Superior temporal gyrus (tissue), 1 donor: ENCODE data around the gene PIK3IP1.
"Not testable (repeated sequence)": the region's sequence is repeated elsewhere in the genome, so short reads cannot be mapped to it uniquely, and the experiment has no call there.

Source experiments
- DNase-seq: peaks from one replicate; pipeline ENCODE4 v3.0.0-alpha.2; 2016; ENCODE audit errors: extremely low spot score

Gene PIK3IP1

GRCh38 chr22:31248965-31249958, 43.0 kb downstream of the PIK3IP1 start:
- no peak for DNase-seq

GRCh38 chr22:31248138-31248745, 44.0 kb downstream of the PIK3IP1 start:
- DNase-seq = peak; percentile 31

- no peak for DNase-seq
Measured at GRCh38 chr22:31247726-31248125, 44.6 kb downstream of the PIK3IP1 start.

DNA sequence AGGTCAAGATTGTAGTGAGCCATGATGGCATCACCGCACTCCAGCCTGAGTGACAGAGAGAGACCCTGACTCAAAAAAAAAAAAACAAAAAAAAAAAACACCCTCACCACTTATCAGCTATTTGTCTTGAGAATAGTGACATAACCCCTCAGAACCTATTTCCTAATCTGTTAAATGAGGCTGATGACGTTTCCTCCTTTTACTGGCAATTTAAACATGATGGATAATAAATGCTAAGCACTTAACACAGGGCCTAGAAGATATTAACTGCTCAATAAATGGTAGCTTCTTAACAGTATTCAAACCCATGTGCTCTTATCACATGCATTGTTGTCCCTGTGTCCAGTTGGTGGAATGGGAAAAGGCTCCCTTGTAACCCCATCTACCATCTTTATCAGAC, 45.6 kb downstream of the PIK3IP1 start:
- no peak for DNase-seq

- not testable (repeated sequence) for DNase-seq
Measured at GRCh38 chr22:31245998-31246397, 46.3 kb downstream of the PIK3IP1 start.

DNA sequence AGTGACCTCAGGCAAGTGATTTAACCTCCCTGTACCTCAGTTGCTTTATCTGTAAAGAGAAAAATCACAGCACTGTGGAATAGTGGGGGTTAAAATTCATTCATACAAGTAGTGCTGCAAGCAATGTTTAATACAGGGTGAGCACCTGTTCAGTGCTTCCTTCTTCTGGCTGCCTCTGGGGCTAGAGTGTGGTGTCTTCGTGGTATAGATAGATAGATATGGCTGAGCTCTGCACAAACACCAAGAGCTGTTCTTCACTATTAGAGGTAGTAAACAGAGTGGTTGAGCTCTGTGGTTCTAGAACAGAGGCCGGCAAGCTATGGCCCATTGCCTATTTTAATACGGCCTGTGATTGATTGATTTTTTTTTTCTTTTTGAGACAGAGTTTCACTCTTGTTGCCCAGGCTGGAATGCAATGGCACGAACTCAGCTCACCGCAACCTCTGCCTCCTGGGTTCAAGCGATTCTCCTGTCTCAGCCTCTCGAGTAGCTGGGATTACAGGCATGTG, 47.3 kb downstream of the PIK3IP1 start:
- no peak for DNase-seq

- DNase-seq = no peak
Measured at GRCh38 chr22:31244046-31244942, 48.0 kb downstream of the PIK3IP1 start.

DNA sequence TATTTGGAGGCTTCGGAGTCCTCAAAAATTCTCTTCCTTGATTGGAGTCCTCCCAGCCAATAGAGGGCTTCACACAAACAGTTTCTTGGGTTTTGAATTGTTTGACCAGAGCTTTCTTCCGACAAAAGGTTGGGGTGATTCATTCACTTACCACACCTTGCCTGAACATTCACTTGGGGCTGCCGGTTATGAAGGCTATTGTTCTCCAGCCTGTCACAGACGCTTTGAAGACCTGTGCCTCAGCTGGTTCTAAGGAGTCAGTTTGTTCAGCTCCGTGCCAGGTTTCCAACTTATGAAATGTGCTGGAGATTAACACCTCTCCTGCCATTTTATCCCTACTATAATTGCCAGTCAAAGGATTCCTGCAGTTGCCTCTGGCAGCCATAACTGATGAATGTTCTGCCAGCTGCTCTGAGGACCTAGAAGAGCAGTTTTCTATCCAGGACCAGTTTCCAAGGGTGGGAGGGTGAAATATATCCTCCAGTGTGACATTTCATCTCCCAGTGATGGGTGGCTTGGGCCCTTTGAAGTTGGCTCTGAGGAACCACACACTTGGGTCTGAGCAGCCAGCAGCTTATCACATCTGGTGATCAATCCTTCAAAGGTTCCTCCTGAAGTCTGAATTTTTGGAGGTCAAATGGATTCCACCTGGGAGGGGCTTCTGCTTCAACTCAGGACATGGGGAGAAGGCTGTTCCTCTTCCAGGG, 48.8 kb downstream of the PIK3IP1 start:
- DNase-seq = no peak

DNA sequence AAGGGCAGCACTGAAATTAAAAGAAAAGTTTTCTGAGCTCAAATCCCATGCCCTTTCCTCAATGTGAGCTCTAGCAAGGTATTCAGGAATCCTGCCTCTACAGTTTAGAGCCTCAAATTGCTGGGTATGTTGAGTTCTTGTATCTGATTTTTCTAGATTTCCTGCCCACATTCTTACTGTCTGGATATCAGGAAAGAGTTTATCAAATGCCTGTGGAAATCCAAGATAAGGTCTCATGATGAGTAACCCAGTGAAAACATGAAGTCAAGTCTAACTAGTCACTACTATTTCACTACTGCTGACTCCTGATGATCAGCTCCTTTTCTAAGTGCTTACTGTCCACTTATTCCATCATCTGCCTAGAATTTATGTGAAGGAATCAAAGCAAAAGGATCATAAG, 50.4 kb downstream of the PIK3IP1 start:
- no peak for DNase-seq

DNA sequence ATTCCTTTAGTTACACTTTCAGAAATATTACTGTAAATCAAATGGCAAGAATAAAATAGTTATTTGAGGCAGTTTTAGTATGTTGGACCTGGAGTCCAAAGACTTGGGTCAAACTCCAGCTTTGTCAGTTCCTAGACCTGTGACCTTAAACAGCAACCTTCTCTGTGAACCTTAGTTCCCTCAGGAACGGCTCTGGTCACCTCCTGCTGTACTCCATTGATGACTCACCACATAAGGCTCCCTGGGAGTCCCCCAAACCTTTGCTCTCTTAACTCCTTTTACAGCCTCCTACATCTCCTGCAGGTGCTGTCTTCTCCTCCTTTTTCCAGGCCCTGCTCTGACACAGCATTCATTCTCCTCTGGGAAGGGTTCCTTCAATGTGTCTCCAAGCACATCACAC, 51.1 kb downstream of the PIK3IP1 start:
- no peak for DNase-seq

- DNase-seq = no peak
Measured at GRCh38 chr22:31239771-31240370, 52.4 kb downstream of the PIK3IP1 start.

- no peak for DNase-seq
Measured at GRCh38 chr22:31238057-31238456, 54.2 kb downstream of the PIK3IP1 start.

DNA sequence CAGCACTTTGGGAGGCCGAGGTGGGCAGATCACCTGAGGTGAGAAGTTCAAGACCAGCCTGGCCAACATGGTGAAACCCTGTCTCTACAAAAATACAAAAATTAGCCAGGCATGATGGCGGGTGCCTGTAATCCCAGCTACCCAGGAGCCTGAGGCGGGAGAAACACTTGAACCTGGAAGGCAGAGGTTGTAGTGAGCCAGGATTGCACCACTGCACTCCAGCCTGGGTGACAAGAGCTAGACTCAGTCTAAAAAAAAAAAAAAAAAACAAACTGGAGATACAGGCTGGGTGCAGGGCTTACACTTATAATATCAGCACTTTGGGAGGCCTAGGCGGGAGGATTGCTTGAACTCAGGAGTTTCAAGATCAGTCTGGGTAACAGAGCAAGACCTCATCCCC, 56.2 kb downstream of the PIK3IP1 start:
- not testable (repeated sequence) for DNase-seq

DNA sequence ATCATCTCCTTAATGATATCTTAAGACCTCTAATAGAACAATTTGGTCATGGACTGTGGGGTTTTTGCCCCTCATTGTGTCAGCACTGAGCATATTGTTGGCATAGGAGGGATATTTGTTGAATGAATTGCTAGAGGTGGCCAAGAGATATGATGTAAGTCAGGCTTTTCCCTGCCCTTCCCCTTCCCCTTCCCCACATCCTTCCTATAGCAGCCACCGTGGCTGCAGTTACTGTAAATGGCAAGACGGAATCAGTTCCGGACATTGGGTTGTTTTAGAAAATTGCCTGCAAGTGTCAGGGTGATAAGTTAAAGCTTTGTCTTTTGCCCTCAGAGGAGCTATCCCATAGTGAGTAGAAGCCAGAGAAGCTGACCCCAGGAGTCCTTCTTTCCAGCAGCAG, 57.2 kb downstream of the PIK3IP1 start:
- DNase-seq = no peak

DNA sequence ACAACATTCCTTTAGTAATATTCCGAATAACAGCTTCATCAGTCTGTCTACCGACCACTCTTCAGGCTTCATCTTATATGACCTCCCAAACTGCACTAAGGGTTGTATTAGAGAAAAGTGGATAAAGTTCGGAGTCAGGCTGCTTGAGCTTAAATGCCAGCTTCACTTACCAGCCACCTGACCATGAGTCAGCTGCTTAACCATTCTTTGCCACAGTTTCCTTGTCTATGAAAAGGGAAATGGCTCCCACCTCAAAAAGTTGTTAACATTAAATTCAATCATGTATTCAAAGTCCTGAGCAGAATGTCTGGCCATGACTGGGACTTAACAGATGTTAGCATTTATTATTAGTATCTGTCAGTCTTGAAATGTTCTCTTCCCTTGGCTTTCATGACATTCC, 59.3 kb downstream of the PIK3IP1 start:
- DNase-seq = no peak
